Measurements from ENCODE around the gene TMEM88. TPM values are rescaled to one million over a fixed set of nuclear protein-coding genes. Genes with fewer than 3 reads are reported as not detected.

The TMEM88 gene
- total RNA-seq, 1 experiment from 2014 or later = not detected

DNA sequence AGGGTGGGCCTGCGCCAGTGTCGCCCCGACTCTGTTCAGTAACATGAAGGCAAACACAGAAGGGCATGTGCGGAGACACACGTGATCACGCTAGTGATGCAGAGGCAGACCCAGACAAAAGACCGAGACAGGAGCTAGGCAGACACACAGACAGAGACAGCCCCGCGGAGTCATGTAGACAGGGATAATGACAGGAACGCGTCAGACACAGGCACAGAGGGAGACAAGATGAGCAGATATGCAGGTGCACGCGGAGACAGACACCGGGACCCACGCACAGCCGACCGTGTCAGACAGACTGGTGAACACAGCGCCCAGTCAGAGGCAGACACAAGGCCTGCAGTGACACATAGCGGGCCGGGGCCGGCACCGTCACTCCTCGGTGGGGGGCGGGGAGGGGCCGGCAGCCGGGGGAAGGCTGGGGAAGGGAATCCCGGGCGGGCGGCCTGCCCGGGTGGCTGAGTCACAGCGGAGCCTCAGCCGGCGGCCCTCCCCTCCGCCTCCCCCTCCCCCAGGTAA lies 13.4 kb upstream of the TMEM88 start:
- in situ Hi-C loops (cut with HindIII; ENCODE audit: low pct_unique_long_range_greater_than_20kb, low sequenced_read_pairs) = no loop called here
- DNase-seq (ENCODE audit: low read depth) = no peak

DNA sequence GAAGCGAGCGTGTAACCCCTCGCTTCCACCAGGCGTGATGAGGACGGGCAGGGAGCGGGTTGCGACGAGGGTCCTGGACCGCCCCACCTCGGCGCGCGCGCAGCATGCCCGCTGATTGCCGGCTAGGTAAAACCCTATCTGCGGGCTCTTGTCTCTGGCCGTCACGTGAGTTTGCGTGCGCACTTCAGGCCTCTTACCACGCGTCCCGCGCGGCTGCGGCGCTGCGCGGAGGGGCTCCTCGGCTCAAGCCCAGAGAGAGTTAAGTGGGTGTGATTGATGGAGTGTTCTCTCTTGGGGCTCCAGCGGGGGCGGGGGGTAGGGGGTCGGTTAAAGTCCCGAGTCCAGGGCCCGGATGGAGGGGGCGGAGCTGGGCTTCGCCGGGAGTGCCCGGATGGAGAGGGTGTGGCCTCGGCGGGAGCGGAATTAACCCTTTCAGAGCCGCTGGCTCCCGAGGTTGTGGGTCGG lies 12.9 kb upstream of the TMEM88 start:
- DNase-seq (ENCODE audit: low read depth) = peak; percentile 81
- in situ Hi-C loops (cut with HindIII; ENCODE audit: low pct_unique_long_range_greater_than_20kb, low sequenced_read_pairs) = no loop called here

DNA sequence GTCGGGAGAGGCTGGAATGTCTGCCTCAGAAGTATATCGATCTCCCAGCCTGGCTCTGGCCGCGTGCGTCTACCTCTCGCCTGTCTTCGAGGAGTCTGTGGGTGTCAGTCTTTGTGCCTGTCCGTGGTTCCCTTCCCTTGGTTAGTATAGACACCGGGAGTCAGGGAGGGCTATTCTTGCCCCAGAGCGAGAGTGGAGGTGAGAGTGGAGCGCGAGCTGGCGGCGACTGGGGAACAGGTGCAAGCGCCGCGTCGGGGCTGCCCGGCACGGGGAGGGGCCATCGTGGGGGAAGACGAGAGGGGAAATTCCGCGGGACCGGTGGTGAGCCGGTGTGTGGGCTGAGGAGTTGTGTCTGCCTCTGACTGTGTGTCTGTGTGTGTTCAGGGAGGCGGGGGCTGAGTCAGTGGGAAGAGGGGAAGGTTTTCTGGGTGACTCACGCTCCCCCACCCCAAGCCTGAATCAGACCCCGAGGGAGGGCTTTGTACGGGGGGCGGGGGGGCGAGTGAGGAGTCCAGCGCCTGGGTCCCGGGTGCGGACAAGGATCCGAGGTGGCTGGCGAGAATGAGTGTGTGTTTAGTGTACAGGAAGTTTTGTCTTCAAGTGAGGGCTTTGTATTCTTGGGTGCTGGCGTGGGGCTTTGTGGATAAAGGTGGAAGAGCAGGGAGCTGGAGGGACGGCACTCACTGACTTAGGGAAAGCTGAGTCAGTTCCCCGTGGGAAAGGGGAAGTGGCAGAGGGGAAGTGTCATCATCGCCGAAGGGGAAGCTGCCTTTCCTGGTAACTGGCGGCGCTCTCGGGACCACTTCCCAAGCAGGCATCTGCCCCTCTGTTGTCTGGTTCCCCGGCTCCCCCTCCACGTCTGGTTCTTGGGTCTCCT lies 12.2 kb upstream of the TMEM88 start:
- DNase-seq (ENCODE audit: low read depth) = peak; percentile 61
- in situ Hi-C loops (cut with HindIII; ENCODE audit: low pct_unique_long_range_greater_than_20kb, low sequenced_read_pairs) = no loop called here

DNA sequence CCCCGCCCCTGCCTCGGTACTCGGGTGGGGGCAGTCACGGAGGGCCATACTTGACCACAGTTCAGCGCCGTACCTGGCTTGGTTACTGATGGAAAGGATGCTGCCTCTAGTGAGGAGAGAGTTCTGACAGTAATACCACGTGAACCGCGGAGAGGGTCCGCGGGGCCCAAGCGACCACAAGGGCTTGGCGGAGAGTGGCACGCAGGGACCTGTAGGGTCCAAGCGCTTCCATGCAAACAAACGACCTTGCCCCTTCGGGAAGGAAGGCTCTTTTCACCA lies 11.7 kb upstream of the TMEM88 start:
- in situ Hi-C loops (cut with HindIII; ENCODE audit: low pct_unique_long_range_greater_than_20kb, low sequenced_read_pairs) = no loop called here
- DNase-seq (ENCODE audit: low read depth) = no peak

DNA sequence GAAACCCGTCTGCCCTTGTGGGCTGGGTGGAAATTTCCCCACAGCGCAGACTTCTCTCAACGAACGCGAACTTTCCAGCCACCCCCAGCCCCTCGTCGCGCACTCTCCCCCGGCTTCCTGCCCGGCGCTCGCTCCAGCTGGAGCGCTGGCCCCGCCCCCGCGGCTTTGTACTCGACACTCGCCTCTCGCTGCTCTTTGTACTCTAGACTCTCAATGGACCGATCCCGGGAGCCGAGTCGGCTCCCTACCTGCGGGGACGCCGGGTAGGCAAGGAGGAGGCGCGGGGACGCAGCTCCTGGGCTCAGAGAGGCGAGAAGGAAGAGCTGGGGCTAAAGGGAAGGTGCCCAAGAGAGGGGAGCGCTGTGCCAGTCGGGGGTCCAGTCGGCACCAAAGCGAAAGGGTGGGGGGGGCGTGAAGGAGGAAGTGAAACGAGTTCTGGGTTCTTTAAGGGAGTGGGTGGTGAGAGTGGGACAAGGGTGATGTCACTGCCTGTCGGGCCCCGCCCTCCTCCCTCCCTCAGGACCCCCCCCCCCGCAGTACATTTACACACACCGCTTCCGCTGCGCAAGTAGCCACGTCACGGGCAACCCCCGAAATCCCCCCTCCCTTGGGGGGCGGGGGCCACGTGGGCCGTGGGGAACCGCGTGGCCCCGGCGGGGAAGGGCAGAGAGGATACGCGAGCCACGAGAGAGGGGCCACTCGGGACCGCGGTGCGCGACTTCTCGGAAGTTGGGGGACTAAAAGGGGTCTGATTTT lies 11.2 kb upstream of the TMEM88 start:
- DNase-seq (ENCODE audit: low read depth) = peak; percentile 71
- in situ Hi-C loops (cut with HindIII; ENCODE audit: low pct_unique_long_range_greater_than_20kb, low sequenced_read_pairs) = no loop called here

DNA sequence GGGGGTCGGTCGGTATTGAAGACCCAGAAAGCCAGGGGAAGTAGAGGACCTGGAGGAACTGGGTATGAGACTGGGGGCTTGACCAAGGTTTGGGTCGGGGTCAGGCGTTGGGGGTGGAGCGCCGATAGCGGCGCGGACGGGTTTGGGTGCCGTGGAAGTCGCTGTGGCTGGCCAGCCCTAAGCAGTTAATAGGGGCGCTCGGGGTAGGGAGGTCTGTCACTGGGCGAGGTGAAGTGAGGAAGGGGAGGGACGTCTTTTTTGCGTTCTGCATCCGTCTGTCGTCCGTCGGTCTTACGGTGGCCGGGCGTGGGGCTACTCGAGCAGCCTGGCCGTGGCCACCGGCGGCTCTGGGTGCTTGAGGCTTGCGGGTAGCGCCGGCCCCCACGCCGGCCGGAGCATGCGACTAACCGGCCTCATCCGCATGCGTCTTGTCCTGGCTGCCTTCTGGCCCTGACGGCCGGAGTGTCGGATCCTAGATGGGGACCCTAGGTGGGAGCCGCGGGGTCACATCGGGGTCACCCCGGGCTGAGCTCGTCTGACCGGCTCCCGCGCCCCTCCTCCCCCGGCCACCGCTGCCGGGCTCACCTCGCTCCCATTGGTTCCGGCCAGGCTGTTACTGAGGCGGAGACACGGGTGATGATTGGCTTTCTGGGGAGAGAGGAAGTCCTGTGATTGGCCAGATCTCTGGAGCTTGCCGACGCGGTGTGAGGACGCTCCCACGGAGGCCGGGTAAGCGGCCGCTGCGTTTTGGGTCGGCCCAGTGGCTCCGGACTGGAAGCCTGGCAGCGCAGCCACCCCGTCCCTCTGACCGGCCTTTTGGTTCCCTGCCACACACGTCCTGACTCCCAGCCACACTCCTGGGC lies 10.3 kb upstream of the TMEM88 start:
- DNase-seq (ENCODE audit: low read depth) = peak; percentile 89
- in situ Hi-C loops (cut with HindIII; ENCODE audit: low pct_unique_long_range_greater_than_20kb, low sequenced_read_pairs) = no loop called here

DNA sequence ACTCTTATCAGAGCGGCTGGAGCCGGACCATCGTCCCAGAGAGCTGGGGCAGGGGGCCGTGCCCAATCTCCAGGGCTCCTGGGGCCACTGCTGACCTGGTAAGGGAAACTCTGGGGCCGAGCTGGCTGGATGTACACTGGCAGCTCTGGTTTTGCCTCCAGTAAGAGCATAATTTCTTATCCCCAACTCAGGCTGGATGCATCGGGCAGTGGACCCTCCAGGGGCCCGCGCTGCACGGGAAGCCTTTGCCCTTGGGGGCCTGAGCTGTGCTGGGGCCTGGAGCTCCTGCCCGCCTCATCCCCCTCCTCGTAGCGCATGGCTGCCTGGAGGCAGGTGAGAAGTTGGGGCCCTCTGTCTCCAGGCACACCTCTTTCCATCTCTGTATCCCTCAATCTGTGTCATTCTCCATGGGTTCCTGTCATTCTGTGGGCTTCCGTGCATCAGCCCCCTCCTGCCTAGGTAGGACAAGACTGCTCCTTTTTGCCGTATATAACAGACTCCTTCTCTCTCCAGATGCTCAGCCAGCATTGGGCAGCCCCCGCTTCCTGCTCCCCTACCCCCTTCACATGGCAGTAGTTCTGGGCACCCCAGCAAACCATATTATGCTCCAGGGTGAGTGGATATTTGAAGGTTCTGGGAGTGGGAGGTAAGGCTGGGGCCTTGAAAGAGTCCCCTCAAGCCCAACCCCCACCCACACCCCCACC lies 9.4 kb upstream of the TMEM88 start:
- in situ Hi-C loops (cut with HindIII; ENCODE audit: low pct_unique_long_range_greater_than_20kb, low sequenced_read_pairs) = no loop called here
- no peak for DNase-seq (ENCODE audit: low read depth)

DNA sequence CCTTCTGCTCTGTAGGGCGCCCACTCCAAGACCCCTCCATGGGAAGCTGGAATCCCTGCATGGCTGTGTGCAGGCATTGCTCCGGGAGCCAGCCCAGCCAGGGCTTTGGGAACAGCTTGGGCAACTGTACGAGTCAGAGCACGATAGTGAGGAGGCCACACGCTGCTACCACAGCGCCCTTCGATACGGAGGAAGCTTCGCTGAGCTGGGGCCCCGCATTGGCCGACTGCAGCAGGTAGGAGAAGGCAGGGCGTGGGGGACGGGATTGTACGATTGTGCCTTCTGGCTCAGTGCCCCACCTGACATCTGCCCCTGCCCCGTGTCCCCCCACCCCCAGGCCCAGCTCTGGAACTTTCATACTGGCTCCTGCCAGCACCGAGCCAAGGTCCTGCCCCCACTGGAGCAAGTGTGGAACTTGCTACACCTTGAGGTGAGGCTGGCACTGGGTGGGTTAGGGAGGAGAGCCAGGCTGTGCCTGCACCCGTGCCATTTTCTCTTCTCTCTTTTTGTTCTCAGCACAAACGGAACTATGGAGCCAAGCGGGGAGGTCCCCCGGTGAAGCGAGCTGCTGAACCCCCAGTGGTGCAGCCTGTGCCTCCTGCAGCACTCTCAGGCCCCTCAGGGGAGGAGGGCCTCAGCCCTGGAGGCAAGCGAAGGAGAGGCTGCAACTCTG lies 8.7 kb upstream of the TMEM88 start:
- no peak for DNase-seq (ENCODE audit: low read depth)
- in situ Hi-C loops (cut with HindIII; ENCODE audit: low pct_unique_long_range_greater_than_20kb, low sequenced_read_pairs) = no loop called here

DNA sequence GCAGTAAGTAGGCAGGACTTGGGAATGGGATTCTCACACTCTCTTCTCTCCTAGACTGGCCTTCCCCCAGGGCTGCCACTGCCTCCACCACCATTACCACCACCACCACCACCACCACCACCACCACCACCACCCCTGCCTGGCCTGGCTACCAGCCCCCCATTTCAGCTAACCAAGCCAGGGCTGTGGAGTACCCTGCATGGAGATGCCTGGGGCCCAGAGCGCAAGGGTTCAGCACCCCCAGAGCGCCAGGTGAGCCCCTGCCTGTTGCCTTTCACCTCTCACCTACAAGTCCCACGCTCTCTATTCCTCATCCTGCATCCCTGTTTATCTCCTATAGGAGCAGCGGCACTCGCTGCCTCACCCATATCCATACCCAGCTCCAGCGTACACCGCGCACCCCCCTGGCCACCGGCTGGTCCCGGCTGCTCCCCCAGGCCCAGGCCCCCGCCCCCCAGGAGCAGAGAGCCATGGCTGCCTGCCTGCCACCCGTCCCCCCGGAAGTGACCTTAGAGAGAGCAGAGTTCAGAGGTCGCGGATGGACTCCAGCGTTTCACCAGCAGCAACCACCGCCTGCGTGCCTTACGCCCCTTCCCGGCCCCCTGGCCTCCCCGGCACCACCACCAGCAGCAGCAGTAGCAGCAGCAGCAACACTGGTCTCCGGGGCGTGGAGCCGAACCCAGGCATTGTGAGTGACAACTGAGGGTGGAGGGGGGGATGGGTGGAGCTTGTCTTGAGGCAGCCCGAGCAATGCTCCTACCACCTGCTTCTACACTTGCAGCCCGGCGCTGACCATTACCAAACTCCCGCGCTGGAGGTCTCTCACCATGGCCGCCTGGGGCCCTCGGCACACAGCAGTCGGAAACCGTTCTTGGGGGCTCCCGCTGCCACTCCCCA lies 7.9 kb upstream of the TMEM88 start:
- in situ Hi-C loops (cut with HindIII; ENCODE audit: low pct_unique_long_range_greater_than_20kb, low sequenced_read_pairs) = no loop called here
- DNase-seq (ENCODE audit: low read depth) = no peak

DNA sequence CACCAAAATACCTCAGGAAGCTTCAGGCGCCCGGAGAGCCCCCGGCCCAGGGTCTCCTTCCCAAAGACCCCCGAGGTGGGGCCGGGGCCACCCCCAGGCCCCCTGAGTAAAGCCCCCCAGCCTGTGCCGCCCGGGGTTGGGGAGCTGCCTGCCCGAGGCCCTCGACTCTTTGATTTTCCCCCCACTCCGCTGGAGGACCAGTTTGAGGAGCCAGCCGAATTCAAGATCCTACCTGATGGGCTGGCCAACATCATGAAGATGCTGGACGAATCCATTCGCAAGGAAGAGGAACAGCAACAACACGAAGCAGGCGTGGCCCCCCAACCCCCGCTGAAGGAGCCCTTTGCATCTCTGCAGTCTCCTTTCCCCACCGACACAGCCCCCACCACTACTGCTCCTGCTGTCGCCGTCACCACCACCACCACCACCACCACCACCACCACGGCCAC lies 6.7 kb upstream of the TMEM88 start:
- in situ Hi-C loops (cut with HindIII; ENCODE audit: low pct_unique_long_range_greater_than_20kb, low sequenced_read_pairs) = no loop called here

DNA sequence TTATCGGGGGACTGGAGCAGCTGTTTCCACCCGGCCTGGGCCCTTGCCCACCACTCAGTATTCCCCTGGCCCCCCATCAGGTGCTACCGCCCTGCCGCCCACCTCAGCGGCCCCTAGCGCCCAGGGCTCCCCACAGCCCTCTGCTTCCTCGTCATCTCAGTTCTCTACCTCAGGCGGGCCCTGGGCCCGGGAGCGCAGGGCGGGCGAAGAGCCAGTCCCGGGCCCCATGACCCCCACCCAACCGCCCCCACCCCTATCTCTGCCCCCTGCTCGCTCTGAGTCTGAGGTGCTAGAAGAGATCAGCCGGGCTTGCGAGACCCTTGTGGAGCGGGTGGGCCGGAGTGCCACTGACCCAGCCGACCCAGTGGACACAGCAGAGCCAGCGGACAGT lies 6.1 kb upstream of the TMEM88 start:
- no peak for DNase-seq (ENCODE audit: low read depth)
- in situ Hi-C loops (cut with HindIII; ENCODE audit: low pct_unique_long_range_greater_than_20kb, low sequenced_read_pairs) = no loop called here

More for the DNA sequence above, 6.7 kb upstream of the TMEM88 start:
- no peak for DNase-seq (ENCODE audit: low read depth)

DNA sequence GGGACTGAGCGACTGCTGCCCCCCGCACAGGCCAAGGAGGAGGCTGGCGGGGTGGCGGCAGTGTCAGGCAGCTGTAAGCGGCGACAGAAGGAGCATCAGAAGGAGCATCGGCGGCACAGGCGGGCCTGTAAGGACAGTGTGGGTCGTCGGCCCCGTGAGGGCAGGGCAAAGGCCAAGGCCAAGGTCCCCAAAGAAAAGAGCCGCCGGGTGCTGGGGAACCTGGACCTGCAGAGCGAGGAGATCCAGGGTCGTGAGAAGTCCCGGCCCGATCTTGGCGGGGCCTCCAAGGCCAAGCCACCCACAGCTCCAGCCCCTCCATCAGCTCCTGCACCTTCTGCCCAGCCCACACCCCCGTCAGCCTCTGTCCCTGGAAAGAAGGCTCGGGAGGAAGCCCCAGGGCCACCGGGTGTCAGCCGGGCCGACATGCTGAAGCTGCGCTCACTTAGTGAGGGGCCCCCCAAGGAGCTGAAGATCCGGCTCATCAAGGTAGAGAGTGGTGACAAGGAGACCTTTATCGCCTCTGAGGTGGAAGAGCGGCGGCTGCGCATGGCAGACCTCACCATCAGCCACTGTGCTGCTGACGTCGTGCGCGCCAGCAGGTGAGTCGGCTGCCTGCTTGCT lies 5.6 kb upstream of the TMEM88 start:
- in situ Hi-C loops (cut with HindIII; ENCODE audit: low pct_unique_long_range_greater_than_20kb, low sequenced_read_pairs) = no loop called here
- DNase-seq (ENCODE audit: low read depth) = no peak

DNA sequence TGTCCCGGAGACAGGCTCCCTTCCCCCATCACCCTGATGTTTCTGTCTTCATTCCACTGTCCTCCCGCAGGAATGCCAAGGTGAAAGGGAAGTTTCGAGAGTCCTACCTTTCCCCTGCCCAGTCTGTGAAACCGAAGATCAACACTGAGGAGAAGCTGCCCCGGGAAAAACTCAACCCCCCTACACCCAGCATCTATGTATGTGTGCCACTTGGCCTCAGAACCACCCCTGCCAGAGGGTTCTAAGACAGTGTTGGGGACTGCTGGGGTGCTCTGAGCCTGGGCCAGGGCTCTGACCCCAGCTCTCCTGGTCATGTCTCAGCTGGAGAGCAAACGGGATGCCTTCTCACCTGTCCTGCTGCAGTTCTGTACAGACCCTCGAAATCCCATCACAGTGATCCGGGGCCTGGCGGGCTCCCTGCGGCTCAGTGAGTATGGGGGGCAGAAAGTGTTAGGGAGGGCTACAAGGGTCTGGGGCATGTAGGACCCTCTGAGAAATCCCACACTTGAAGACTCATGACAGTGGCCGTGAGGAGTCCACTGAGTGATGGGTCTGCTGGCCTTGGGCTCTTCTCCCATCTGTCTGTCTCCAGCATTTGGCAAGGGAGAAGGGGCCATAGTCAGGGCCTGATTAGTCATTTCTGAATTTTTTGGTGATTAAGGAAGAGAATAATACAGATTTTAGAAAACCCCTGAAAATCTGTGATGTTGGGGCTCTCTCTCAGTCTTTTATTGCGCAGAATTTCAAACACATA lies 4.9 kb upstream of the TMEM88 start:
- no peak for DNase-seq (ENCODE audit: low read depth)
- in situ Hi-C loops (cut with HindIII; ENCODE audit: low pct_unique_long_range_greater_than_20kb, low sequenced_read_pairs) = no loop called here

DNA sequence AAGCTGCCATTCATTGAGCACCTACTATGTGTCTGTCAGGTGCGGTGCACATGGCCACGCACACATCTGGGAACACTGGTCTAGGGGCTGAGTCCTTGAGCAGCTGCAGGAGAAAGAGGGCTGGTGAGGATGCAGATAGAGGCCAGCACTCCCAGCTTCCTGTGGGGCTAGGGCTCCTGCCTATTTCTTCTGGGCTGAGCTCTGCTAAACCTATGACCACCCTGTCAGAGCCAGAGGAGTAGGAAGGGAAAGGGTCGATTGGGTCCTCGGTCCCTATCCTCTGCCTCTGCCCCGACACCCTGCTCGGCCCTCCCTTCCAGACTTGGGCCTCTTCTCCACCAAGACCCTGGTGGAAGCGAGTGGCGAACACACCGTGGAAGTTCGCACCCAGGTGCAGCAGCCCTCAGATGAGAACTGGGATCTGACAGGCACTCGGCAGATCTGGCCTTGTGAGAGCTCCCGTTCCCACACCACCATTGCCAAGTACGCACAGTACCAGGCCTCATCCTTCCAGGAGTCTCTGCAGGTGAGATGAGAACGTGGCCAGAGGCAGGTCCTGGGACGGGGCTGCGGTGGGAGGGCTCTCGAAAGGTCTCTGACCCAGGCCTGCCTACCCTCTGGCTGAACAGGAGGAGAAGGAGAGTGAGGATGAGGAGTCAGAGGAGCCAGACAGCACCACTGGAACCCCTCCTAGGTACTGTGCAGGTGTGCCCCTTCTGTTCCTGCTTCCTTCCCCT lies 4.0 kb upstream of the TMEM88 start:
- in situ Hi-C loops (cut with HindIII; ENCODE audit: low pct_unique_long_range_greater_than_20kb, low sequenced_read_pairs) = no loop called here

More for the DNA sequence above, 4.0 kb upstream of the TMEM88 start:
- no peak for DNase-seq (ENCODE audit: low read depth)

Data from Caki2 (cell line).